Measurements from ENCODE around the gene ABCB8.

The ABCB8 gene

GRCh38 chr7:151038951-151039849, 10.9 kb downstream of the ABCB8 start (continued):
- peak; percentile 48; the same call in 1 of the 2 replicates for TF ChIP-seq ZFP69B (tag by site-specific recombination; IDR thresholded peaks at IDR 0.05)
- TF ChIP-seq KLF17 (tag by site-specific recombination; IDR thresholded peaks at IDR 0.05), result peak; percentile 69
- peak; percentile 71 for TF ChIP-seq GLIS1 (tag by site-specific recombination; IDR thresholded peaks at IDR 0.05)
- peak; percentile 34 for TF ChIP-seq ZNF629 (tag by site-specific recombination; IDR thresholded peaks at IDR 0.05)
- TF ChIP-seq PATZ1 (tag by site-specific recombination; IDR thresholded peaks at IDR 0.05), result peak; percentile 87
- TF ChIP-seq ZSCAN4 (tag by site-specific recombination; IDR thresholded peaks at IDR 0.05), result peak; percentile 68
- peak; percentile 77 for TF ChIP-seq ZNF600 (tag by site-specific recombination; IDR thresholded peaks at IDR 0.05)
- TF ChIP-seq ZNF140 (tag by site-specific recombination; IDR thresholded peaks at IDR 0.05), result no peak
- peak; percentile 70 for TF ChIP-seq ZBTB48 (tag by site-specific recombination; IDR thresholded peaks at IDR 0.05)
- peak; percentile 67 for TF ChIP-seq ZNF398 (tag by site-specific recombination; IDR thresholded peaks at IDR 0.05)
- peak; percentile 33; the same call in 1 of the 2 replicates for TF ChIP-seq SP2 (tag by site-specific recombination; IDR thresholded peaks at IDR 0.05)
- no peak for TF ChIP-seq HOXD13 (CRISPR knock-in tag; IDR thresholded peaks at IDR 0.05; ENCODE audit: borderline replicate concordance)
- TF ChIP-seq ZEB2 (tag by site-specific recombination; IDR thresholded peaks at IDR 0.05), result 0 out of 2 replicates have a peak, but pooled peaks have one; percentile 26
- no peak for TF ChIP-seq ZNF488 (tag by site-specific recombination; IDR thresholded peaks at IDR 0.05)
- TF ChIP-seq PRDM10 (tag by site-specific recombination; IDR thresholded peaks at IDR 0.05), result peak; percentile 57
- 0 out of 2 replicates have a peak, but pooled peaks have one; percentile 41 for TF ChIP-seq ZNF324 (tag by site-specific recombination; IDR thresholded peaks at IDR 0.05)
- TF ChIP-seq EGR2 (tag by site-specific recombination; IDR thresholded peaks at IDR 0.05; ENCODE audit: low read depth), result peak; percentile 66
- peak; percentile 65; the same call in 1 of the 2 replicates for TF ChIP-seq ZNF184 (tag by site-specific recombination; IDR thresholded peaks at IDR 0.05)
- no peak for TF ChIP-seq ZNF707 (tag by site-specific recombination; IDR thresholded peaks at IDR 0.05)
- TF ChIP-seq ZBTB17 (tag by site-specific recombination; IDR thresholded peaks at IDR 0.05), result peak; percentile 35
- peak; percentile 71 for TF ChIP-seq WT1 (tag by site-specific recombination; IDR thresholded peaks at IDR 0.05)
- TF ChIP-seq ZNF558 (tag by site-specific recombination; IDR thresholded peaks at IDR 0.05), result peak; percentile 73; the same call in 1 of the 2 replicates
- peak; percentile 89 for TF ChIP-seq SCRT2 (tag by site-specific recombination; IDR thresholded peaks at IDR 0.05)
- TF ChIP-seq ZNF654 (tag by site-specific recombination; IDR thresholded peaks at IDR 0.05; ENCODE audit: low read depth), result no peak
- TF ChIP-seq ZNF24 (tag by site-specific recombination; IDR thresholded peaks at IDR 0.05), result peak; percentile 73; the same call in 1 of the 2 replicates
- TF ChIP-seq BCL6B (tag by site-specific recombination; IDR thresholded peaks at IDR 0.05), result no peak
- peak; percentile 69 for TF ChIP-seq ZFHX2 (tag by site-specific recombination; conservative IDR thresholded peaks at IDR 0.05)

All from HEK293 (cell line).